GM12873 (cell line): Measurements from ENCODE around the gene LUZP2.

Source experiments
- TF ChIP-seq, protein P1 (sequence below): IDR thresholded peaks from 2 replicates; pipeline ENCODE4 v1.5.1; 2012; ENCODE audit warnings: low read depth, mild to moderate bottlenecking, moderate library complexity, low read length, control low read depth; ENCODE audit not compliant: insufficient read depth; ENCODE audit errors: missing control alignments

The LUZP2 gene

GRCh38 chr11:24870048-24870447 is 373.2 kb downstream of the LUZP2 start:
- TF ChIP-seq, protein P1, sequence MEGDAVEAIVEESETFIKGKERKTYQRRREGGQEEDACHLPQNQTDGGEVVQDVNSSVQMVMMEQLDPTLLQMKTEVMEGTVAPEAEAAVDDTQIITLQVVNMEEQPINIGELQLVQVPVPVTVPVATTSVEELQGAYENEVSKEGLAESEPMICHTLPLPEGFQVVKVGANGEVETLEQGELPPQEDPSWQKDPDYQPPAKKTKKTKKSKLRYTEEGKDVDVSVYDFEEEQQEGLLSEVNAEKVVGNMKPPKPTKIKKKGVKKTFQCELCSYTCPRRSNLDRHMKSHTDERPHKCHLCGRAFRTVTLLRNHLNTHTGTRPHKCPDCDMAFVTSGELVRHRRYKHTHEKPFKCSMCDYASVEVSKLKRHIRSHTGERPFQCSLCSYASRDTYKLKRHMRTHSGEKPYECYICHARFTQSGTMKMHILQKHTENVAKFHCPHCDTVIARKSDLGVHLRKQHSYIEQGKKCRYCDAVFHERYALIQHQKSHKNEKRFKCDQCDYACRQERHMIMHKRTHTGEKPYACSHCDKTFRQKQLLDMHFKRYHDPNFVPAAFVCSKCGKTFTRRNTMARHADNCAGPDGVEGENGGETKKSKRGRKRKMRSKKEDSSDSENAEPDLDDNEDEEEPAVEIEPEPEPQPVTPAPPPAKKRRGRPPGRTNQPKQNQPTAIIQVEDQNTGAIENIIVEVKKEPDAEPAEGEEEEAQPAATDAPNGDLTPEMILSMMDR, result no peak

DNA sequence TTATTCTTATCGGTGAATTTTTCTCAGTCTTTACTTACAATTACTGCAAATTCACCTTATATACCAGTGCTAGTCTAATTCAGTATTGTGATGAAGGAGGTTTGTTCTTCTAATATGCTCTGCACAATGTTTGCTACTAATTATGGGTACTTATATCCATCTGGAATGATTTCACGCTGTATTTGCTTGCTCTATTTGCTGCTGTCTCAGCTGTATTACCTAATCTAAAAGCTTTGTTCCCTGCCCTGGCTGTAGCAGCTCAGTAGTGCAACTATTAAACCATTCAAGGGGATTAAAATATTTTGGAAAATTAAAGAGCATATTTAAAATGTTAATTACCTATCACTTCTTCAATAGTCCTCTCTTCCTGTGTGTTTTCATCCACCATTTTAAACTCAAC is 375.3 kb downstream of the LUZP2 start:
- TF ChIP-seq, protein P1, result no peak

- TF ChIP-seq, protein P1, result no peak
Observed at GRCh38 chr11:24872651-24873311, 375.9 kb downstream of the LUZP2 start.

- TF ChIP-seq, protein P1, result no peak
Observed at GRCh38 chr11:24880962-24881361, 384.1 kb downstream of the LUZP2 start.

- TF ChIP-seq, protein P1, result no peak
Observed at GRCh38 chr11:24885580-24886173, 388.8 kb downstream of the LUZP2 start.

- TF ChIP-seq, protein P1, result no peak
Observed at GRCh38 chr11:24886880-24887619, 390.2 kb downstream of the LUZP2 start.

DNA sequence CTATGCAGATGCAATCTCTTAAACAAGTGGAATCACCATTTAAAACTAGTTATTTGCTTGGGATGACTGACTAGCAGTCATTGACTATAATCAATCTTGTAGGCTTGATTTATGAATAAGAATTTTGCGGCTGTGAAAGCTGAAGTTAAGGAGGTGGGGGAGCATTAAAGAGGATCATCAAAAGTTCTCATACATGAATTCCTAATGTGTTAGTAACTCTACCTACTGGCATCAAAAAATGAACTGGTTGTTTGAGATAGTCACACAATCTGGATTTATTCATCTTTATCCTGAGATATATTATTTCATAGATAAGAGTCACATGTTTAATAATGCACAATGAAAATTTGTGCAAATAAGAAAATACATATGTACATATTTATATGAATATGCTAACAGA is 393.6 kb downstream of the LUZP2 start:
- TF ChIP-seq, protein P1, result no peak
